Measurements from ENCODE around the gene ZNF205.
"Not testable (repeated sequence)": the region's sequence is repeated elsewhere in the genome, so short reads cannot be mapped to it uniquely, and the experiment has no call there.

The ZNF205 gene

GRCh38 chr16:3135126-3135715 lies 22.8 kb downstream of the ZNF205 start:
- DNase-seq: no peak

DNA sequence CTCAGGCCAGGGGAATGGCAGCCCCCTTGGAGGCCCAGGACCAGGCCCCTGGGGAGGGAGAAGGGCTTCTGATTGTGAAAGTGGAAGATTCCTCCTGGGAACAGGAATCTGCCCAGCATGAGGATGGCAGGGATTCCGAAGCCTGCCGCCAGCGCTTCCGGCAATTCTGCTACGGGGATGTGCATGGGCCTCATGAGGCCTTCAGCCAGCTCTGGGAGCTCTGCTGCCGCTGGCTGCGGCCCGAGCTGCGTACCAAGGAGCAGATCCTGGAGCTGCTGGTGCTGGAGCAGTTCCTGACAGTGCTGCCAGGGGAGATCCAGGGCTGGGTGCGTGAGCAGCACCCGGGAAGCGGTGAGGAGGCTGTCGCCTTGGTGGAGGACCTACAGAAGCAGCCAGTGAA lies 24.9 kb downstream of the ZNF205 start:
- no peak for DNase-seq

- no peak for DNase-seq
These were observed 26.0 kb downstream of the ZNF205 start for GRCh38 chr16:3138342-3138741.

DNA sequence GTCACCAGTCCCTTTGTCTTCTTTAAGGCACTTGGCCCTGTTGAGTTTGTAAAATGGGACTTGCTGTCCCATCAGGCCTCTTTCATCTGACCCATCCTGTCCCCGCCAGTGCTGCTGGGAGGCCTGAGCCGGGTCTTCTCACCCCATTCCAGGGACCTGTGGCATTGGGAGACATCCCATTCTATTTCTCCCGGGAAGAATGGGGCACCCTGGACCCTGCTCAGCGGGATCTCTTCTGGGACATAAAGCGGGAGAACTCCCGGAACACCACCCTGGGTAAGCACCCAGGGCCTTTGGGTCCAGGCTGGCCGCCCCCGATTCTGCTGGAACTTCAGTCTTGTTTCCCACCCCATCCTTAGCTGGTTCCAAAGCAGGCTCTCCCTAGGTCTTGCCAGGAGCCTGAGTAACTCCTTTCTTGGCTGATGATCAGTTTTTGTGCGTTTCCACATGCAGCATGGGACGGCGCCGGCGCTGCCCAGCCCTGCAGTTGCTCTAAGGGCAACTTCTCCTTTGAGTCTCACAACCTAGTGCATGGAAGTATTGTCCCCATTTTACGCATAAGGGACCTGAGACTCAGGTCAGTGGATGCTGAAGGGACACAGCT lies 26.5 kb downstream of the ZNF205 start:
- no peak for DNase-seq

GRCh38 chr16:3139561-3139960 lies 27.2 kb downstream of the ZNF205 start:
- DNase-seq: not testable (repeated sequence)

DNA sequence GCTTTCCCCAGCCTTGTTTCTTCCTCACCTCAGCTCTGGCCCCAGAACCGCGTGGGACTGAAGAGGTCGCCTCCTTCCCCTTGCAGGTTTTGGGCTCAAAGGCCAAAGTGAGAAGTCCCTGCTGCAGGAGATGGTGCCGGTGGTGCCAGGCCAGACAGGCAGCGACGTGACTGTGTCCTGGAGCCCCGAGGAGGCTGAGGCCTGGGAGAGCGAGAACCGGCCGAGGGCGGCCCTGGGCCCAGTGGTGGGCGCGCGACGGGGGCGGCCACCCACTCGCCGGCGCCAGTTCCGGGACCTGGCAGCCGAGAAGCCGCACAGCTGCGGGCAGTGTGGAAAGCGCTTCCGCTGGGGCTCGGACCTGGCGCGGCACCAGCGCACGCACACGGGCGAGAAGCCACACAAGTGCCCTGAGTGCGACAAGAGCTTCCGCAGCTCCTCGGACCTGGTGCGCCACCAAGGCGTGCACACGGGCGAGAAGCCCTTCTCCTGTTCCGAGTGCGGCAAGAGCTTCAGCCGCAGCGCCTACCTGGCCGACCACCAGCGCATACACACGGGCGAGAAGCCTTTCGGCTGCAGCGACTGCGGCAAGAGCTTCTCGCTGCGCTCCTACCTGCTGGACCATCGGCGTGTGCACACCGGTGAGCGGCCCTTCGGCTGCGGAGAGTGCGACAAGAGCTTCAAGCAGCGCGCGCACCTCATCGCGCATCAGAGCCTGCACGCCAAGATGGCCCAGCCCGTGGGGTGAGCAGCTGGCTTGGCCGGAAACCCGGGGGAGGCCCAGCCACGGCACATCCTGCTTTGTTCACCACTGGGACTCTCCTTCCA lies 28.4 kb downstream of the ZNF205 start:
- DNase-seq: no peak

DNA sequence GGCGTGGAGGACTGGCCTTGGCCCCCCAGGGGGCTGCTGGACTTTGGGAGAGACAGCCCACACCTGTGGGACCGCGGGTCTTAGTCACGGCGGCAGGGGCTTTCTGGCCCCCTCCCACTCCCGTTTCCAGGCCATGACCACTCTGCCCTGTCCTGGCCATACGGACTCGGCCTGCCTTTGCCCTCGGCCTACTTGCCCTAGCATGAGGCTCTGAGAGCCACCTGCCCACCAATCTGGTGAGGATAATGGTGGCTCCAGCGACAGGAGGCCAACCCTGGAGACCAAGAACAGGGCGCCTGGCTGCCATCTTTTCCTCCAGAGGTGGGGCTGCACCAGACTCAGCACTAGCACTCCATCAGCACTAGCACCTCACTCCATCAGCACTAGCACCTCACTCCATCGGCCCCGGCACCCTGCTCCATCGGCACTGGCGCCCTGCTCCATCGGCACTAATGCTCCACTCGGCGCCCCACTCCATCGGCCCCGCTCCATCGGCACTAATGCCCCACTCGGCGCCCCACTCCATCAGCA lies 29.5 kb downstream of the ZNF205 start:
- no peak for DNase-seq

- DNase-seq: no peak
These were observed 29.9 kb downstream of the ZNF205 start for GRCh38 chr16:3142327-3142726.

GRCh38 chr16:3142770-3143169 lies 30.4 kb downstream of the ZNF205 start:
- DNase-seq: no peak

- no peak for DNase-seq
These were observed 30.8 kb downstream of the ZNF205 start for GRCh38 chr16:3143189-3143588.

DNA sequence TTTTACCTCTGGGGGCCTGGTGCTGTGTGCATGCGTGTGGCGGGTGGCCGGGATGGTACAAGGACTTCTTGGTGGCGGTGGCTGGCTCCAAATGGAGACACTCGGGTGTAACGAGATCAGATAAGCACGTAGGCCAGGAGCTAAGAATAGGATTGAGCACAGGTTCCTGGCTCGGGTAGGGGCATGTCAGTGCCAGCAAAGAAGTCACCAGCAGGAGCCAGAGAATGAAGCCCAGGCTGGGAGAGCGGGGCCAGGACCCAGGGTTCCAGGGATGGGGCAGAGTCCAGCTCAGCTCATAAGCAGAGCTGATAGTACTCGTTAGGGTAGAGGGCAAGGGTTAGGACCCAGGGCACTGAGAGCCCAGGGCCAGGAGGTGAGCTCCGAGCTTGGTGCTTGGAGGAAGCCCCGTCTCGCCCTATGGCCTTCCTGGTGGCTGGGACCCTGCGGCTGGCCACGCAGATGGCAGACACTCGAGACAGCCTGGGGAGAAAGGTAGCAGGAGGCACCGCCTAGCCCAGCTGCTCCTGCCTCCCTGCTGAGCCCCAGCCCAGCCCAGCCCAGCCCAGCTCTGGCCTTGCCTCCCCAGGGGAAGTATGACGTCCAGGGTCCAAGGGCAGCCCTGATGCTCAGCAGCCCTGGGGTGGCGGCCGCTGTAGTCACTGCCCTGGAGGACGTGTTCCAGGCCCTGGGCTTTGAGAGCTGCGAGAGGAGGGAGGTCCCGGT lies 31.4 kb downstream of the ZNF205 start:
- no peak for DNase-seq

- no peak for DNase-seq
These were observed 32.1 kb downstream of the ZNF205 start for GRCh38 chr16:3144321-3144983.

DNA sequence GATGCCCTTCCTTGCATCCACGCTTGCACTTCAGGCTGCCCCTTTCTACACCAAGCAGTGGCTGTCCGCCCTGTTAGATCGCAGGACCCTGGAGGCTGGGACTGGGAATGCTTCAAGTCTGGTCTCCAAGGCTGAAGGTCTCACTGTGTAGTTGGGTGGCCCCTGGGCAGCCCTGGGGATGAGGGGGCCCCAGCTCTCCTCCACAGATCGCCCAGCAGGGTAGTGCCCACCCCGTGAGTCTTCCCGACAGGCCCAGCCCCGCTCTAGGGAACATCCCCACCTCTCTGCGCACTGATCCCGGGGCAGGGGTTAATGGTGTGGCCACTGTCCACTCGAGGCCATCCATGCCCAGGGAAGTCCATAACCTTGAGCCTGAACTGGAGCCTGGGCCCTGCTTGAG lies 32.8 kb downstream of the ZNF205 start:
- DNase-seq: no peak

- no peak for DNase-seq
These were observed 33.3 kb downstream of the ZNF205 start for GRCh38 chr16:3145660-3146059.

- no peak for DNase-seq
These were observed 34.8 kb downstream of the ZNF205 start for GRCh38 chr16:3147046-3147756.

DNA sequence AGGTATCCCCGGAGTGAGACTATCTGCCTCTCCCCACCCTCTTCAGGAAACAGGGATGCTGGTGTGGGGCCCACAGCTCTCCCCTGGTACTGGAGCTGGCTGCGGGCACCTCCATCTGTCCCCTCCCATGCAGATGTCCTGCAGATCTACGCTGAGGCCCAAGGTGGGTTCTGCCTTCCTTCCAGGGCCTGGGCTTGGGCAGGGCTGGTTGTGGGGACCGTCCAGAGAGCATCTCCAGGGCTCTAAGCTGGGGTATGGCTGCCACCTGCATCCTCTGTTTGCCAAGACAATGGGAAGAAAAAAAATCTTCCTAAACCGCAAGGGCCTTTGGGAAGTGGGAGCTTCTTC lies 35.3 kb downstream of the ZNF205 start:
- DNase-seq: no peak

DNA sequence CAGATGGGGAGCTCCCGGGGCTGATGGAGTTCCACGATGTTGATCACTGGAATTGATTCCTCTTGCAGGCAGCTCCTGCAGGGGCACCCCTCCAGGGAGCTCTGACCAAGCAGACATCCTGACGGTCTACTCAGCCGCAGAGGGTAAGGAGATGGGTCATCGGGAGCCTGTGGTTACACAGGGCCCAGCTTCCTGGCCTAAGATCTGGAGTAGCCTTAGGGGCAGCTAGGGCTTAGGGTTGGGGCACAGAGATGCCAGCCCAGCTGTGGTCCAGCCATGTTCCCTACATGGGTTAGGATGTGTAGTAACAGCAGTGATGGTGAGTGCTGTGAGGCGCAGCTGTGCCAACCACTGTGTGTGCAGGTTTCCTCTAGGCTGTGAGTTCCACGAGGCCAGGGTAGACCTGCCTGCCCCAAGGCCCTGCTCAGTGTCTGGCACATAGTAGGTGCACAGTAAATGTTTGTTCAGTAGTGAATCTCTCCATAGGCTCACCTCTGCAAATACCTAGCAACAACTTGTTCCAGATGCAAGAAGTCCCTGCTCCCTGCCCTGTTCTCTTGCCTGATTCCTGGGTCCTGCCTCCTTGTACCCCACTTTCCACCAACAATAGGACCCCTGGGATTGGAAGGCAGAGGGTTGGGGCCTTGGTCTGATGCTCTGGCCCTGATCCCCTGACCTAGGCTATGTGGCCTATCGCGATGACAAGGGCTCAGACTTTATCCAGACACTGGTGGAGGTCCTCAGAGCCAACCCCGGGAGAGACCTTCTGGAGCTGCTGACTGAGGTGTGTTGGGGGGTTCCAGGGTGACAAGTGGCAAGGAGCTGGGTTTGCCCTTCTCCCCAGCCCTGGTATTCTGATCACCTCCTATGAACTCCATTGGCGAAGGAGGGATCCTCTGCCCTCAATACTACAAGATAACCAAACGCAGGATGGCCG lies 36.1 kb downstream of the ZNF205 start:
- DNase-seq: no peak

GRCh38 chr16:3149193-3149530 lies 36.8 kb downstream of the ZNF205 start:
- no peak for DNase-seq

DNA sequence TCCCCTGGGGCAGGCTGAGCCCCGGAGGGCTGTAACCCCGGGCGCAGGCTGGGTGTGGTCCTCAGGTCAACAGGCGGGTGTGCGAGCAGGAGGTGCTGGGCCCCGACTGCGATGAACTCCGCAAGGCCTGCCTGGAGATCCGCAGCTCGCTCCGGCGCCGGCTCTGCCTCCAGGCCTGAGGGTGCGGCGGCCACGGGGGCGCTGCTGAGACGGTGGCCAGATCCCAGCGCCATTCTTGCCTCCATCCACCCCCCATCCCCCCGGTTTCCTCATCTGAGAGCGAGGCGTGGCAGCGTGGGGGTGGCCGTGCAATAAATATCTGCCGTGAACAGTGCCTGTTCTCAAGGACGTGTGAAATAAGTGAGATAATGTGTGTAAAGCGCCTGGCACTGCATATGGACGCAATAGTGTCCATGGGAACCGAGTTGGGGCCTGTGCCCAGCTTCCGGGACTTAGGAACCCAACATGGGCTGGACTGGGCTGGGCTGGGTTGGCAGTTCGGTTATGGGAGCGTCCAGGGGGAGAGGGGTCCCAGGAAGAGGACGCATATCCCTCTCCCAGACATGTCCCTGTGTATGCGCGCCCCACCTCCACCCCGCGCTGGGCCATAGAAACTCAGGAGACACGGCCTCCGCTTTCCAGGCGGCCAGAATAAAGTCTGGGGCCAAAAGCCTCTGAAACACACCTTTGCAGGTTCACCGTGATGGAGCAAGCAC lies 37.4 kb downstream of the ZNF205 start:
- DNase-seq: peak; percentile 83

Measured in eye (tissue), 1 donor.